ENCODE results near the gene IPO8.
"Not testable (repeated sequence)": the region's sequence is repeated elsewhere in the genome, so short reads cannot be mapped to it uniquely, and the experiment has no call there.

The IPO8 gene

GRCh38 chr12:30602678-30603077, 93.0 kb downstream of the IPO8 start:
- no peak for DNase-seq

- no peak for DNase-seq
Observed at GRCh38 chr12:30599608-30600007, 96.1 kb downstream of the IPO8 start.

GRCh38 chr12:30598889-30599288, 96.8 kb downstream of the IPO8 start:
- DNase-seq, result no peak

- DNase-seq, result no peak
Observed at GRCh38 chr12:30595742-30596141, 99.9 kb downstream of the IPO8 start.

GRCh38 chr12:30594509-30594908, 101.2 kb downstream of the IPO8 start:
- no peak for DNase-seq

GRCh38 chr12:30588572-30588971, 107.1 kb downstream of the IPO8 start:
- not testable (repeated sequence) for DNase-seq

- DNase-seq, result no peak
Observed at GRCh38 chr12:30587782-30588181, 107.9 kb downstream of the IPO8 start.

- DNase-seq, result no peak
Observed at GRCh38 chr12:30585877-30586276, 109.8 kb downstream of the IPO8 start.

GRCh38 chr12:30582943-30583342, 112.7 kb downstream of the IPO8 start:
- no peak for DNase-seq

GRCh38 chr12:30580344-30580743, 115.3 kb downstream of the IPO8 start:
- no peak for DNase-seq

Measured in NCI-H1436 (cell line).